GM23248 (cell line): ENCODE data around the gene SAMD14. TPM values are rescaled to one million over a fixed set of nuclear protein-coding genes. Genes with fewer than 3 reads are reported as not detected.

ENCODE experiments used
- DNase-seq: peaks from one replicate; pipeline ENCODE4 v3.0.0-alpha.2; 2015
- H2AFZ ChIP-seq: fragments of 200-600 bp; sonication (generic); 2 replicates; pipeline ENCODE4 v1.6.1; 2016; ENCODE audit warnings: antibody characterized with exemption
- H3F3A ChIP-seq: fragments of 200-600 bp; sonication (generic); 2 replicates; pipeline ENCODE4 v1.6.1; 2016; ENCODE audit warnings: mild to moderate bottlenecking, antibody characterized with exemption, mixed run types; ENCODE audit not compliant: insufficient read depth
- H3K27ac ChIP-seq: fragments of 200-600 bp; sonication (generic); 2 replicates; pipeline ENCODE4 v1.5.1; 2016; ENCODE audit warnings: mild to moderate bottlenecking
- H3K27me3 ChIP-seq: fragments of 200-600 bp; sonication (generic); replicated peaks from 2 replicates; pipeline ENCODE4 v1.6.1; 2016; ENCODE audit warnings: mild to moderate bottlenecking; ENCODE audit not compliant: insufficient read depth
- H3K36me3 ChIP-seq: fragments of 200-600 bp; sonication (generic); 2 replicates; pipeline ENCODE4 v1.6.1; 2016; ENCODE audit warnings: low read depth, mild to moderate bottlenecking
- H3K4me1 ChIP-seq: fragments of 200-600 bp; sonication (generic); 2 replicates; pipeline ENCODE4 v1.6.1; 2016; ENCODE audit warnings: mild to moderate bottlenecking; ENCODE audit not compliant: insufficient read depth
- H3K4me2 ChIP-seq: fragments of 200-600 bp; sonication (generic); one replicate; pipeline ENCODE4 v1.6.1; 2016; ENCODE audit warnings: mild to moderate bottlenecking; ENCODE audit not compliant: unreplicated experiment
- H3K4me3 ChIP-seq: fragments of 200-600 bp; sonication (generic); 2 replicates; pipeline ENCODE4 v1.5.1; 2016; ENCODE audit warnings: mild to moderate bottlenecking
- H3K79me2 ChIP-seq: fragments of 200-600 bp; sonication (generic); 2 replicates; pipeline ENCODE4 v1.6.1; 2016; ENCODE audit warnings: mild to moderate bottlenecking; ENCODE audit not compliant: insufficient read depth
- H3K9ac ChIP-seq: fragments of 200-600 bp; sonication (generic); 2 replicates; pipeline ENCODE4 v1.6.1; 2016; ENCODE audit warnings: mild to moderate bottlenecking
- H3K9me2 ChIP-seq: fragments of 200-600 bp; sonication (generic); 2 replicates; pipeline ENCODE4 v1.6.1; 2016; ENCODE audit warnings: mixed run types, mild to moderate bottlenecking, moderate library complexity; ENCODE audit not compliant: insufficient read depth
- H3K9me3 ChIP-seq: fragments of 200-600 bp; sonication (generic); one replicate; pipeline ENCODE4 v1.6.1; 2017; ENCODE audit warnings: low read depth
- H4K20me1 ChIP-seq: fragments of 200-600 bp; sonication (generic); 2 replicates; pipeline ENCODE4 v1.6.0; 2016; ENCODE audit not compliant: insufficient read depth
- EZH2 ChIP-seq: fragments of 200-600 bp; sonication (generic); IDR thresholded peaks from 2 replicates; pipeline ENCODE4 v1.6.1; 2018; ENCODE audit warnings: antibody characterized with exemption, mild to moderate bottlenecking; ENCODE audit not compliant: insufficient read depth, poor library complexity, severe bottlenecking
- EZH2phosphoT487 ChIP-seq: fragments of 200-600 bp; sonication (generic); IDR thresholded peaks from 2 replicates; pipeline ENCODE4 v1.6.1; 2018; ENCODE audit warnings: antibody characterized with exemption, moderate library complexity, mild to moderate bottlenecking, low read depth; ENCODE audit not compliant: insufficient read depth
- WGBS, 2 experiments: methylation state at CpG; one replicate each; pipeline ENCODE4 v1.1.6; 2015 to 2017; ENCODE audit warnings: low lambda C conversion rate in 2 of 2, low coverage in 1 of 2; ENCODE audit errors: missing lambda C conversion rate in 2 of 2; 5-methylcytosine and 5-hydroxymethylcytosine counted together
- in situ Hi-C: fragments of 300-500 bp; cut with MboI; formaldehyde crosslinking; loops from 2 replicates; pipeline ENCODE4 v1.15.0; 2020
- polyA plus RNA-seq: library from polyadenylated mRNA; unstranded; fragments of >200 nt; fragmentation: Nextera tagmentation; extraction: Ambion mirVana; gene quantifications from 2 replicates; pipeline ENCODE4 v1.2.1, GENCODE V29; 2016
- total RNA-seq: library from RNA; depleted of rRNA; stranded (reverse); fragments of >200 nt; shearing (Covaris generic); gene quantifications from 2 replicates; pipeline ENCODE4 v1.2.3, GENCODE V29; 2014

Gene SAMD14
- total and polyA plus RNA-seq, 2 experiments from 2014 or later, result 1.3 to 3.0 TPM

DNA sequence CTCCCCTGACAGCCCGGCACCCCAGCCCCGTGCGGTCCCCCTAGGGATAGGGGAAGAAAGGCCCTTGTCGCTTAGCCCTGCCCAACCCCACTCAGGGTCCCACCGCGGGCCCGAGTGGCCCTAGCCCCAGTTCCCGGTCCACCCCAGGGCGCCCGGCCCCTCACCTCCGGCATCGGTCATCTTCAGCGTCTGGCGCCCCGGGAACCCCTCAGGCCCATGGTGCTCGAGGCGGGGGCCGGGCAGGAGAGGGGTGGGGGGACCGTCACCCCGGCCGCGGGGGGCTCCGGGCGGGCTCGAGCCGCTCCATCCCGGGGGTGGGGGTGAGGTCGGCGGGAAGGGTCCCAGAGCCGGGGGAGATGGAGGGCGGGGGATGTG is 620 bp downstream of the SAMD14 start:
- no peak for DNase-seq
- in situ Hi-C loops, result no loop called here
- Histone ChIP-seq H3K9me2 (no peaks in the 10 kb centered on the region), H3K4me1 (peaks cover 18% of the 10 kb centered on the region), H3K9ac (peak overlapping the region; percentile 10; the same call in 1 of the 2 replicates), H3K27ac (no peak overlapping the region), H3K4me2 (peak overlapping the region; percentile 74), H3K79me2 (no peaks in the 10 kb centered on the region), H3K36me3 (no peaks in the 10 kb centered on the region), H3K9me3 (no peaks in the 10 kb centered on the region), H3F3A (peaks cover 25% of the 10 kb centered on the region; the same call in 1 of the 2 replicates), H3K27me3 (no peaks in the 10 kb centered on the region), H2AFZ (peak overlapping the region; percentile 23; the same call in 1 of the 2 replicates), H4K20me1 (no peaks in the 10 kb centered on the region), H3K4me3 (peak overlapping the region; percentile 71)
- no peak for TF ChIP-seq EZH2phosphoT487
- no peak for TF ChIP-seq EZH2
- 0 to 1% methylated on average over 3 to 29 of the region's 31 CpGs for WGBS, 2 experiments

- in situ Hi-C loops, result no loop called here
- no peaks in the 10 kb centered on the region for H4K20me1 ChIP-seq
- H3K27ac ChIP-seq, result no peak overlapping the region
- no peaks in the 10 kb centered on the region for H3K9me3 ChIP-seq
- no peaks in the 10 kb centered on the region for H3K36me3 ChIP-seq
- peak overlapping the region; percentile 69 for H2AFZ ChIP-seq
- peaks cover 19% of the 10 kb centered on the region; the same call in 1 of the 2 replicates for H3F3A ChIP-seq
- no peaks in the 10 kb centered on the region for H3K79me2 ChIP-seq
- no peaks in the 10 kb centered on the region for H3K9me2 ChIP-seq
- WGBS, 2 experiments, result 30 to 35% methylated on average over 23 to 32 of the region's 32 CpGs
- H3K4me2 ChIP-seq, result peak overlapping the region; percentile 74
- DNase-seq, result peak; percentile 43
- peaks cover 11% of the 10 kb centered on the region for H3K4me1 ChIP-seq
- TF ChIP-seq EZH2 (no peak), EZH2phosphoT487 (no peak)
- peak overlapping the region; percentile 71 for H3K4me3 ChIP-seq
- H3K9ac ChIP-seq, result peak overlapping the region; percentile 45
- H3K27me3 ChIP-seq, result no peaks in the 10 kb centered on the region
These were observed 1.3 kb downstream of the SAMD14 start for GRCh38 chr17:50128441-50129352.

DNA sequence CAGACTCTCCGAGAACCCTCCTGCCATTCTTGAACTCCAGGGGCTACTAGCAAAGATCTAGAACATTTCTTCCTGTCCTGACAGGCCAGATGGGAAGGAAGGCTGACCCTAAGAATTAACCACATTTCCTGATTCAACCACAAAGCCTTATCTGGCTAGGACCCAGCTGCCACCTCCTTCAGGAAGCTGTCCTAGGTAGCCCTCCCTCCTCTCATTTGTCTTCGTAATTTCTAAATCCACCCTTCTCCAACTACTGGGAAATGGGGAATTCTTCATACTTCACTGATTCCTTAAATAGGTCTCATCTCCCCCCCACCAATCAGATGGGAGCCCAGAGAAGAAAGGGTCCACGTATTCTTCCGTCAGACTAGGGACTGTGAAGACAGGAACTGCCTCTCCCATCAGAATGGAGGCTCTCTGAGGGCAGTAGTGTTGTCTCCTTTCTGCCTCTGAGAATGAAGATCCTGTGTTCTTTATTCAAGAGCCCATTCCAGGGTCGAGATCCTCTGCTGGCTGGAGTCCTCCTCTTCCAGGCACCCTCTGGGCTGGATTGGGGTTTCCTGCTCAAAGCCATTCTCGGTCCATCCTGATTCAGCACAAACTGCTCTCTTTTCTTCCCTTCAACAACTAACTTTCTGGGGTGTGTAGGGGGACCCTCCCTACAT is 2.1 kb downstream of the SAMD14 start:
- Histone ChIP-seq H3K4me3 (no peak overlapping the region), H4K20me1 (no peaks in the 10 kb centered on the region), H3K9me2 (no peaks in the 10 kb centered on the region), H3K27me3 (no peaks in the 10 kb centered on the region), H3K9me3 (no peaks in the 10 kb centered on the region), H2AFZ (no peak overlapping the region), H3K4me1 (peaks cover 2% of the 10 kb centered on the region; the same call in 1 of the 2 replicates), H3F3A (peaks cover 12% of the 10 kb centered on the region; the same call in 1 of the 2 replicates), H3K9ac (no peak overlapping the region), H3K36me3 (no peaks in the 10 kb centered on the region), H3K27ac (no peak overlapping the region), H3K79me2 (no peaks in the 10 kb centered on the region), H3K4me2 (no peak overlapping the region)
- TF ChIP-seq EZH2phosphoT487 (no peak), EZH2 (no peak)
- in situ Hi-C loops, result no loop called here
- WGBS, 2 experiments, result 74 to 76% methylated on average over 6 of the region's 6 CpGs
- DNase-seq, result no peak

GRCh38 chr17:50125420-50125997 is 4.5 kb downstream of the SAMD14 start:
- Histone ChIP-seq H3K4me3 (no peak overlapping the region), H3K9me2 (no peaks in the 10 kb centered on the region), H3K9me3 (no peaks in the 10 kb centered on the region), H4K20me1 (no peaks in the 10 kb centered on the region), H3K9ac (no peak overlapping the region), H3K4me2 (no peak overlapping the region), H3F3A (no peaks in the 10 kb centered on the region), H3K27me3 (no peaks in the 10 kb centered on the region), H3K36me3 (no peaks in the 10 kb centered on the region), H3K4me1 (no peaks in the 10 kb centered on the region), H3K79me2 (no peaks in the 10 kb centered on the region), H2AFZ (no peak overlapping the region), H3K27ac (no peak overlapping the region)
- WGBS, 2 experiments, result 91 to 92% methylated on average over 4 of the region's 4 CpGs
- no peak for DNase-seq
- TF ChIP-seq EZH2 (no peak), EZH2phosphoT487 (no peak)
- in situ Hi-C loops, result no loop called here
